MCF 10A (cell line): ENCODE results near the gene GPD1L. TPM values are rescaled to one million over a fixed set of nuclear protein-coding genes. Genes with fewer than 3 reads are reported as not detected.

Experiments used
- BruUV-seq: library from RNA; stranded (reverse); fragments of 400-500 nt; replicated peaks from 2 replicates; lab custom pipeline; 2021; lab: Mats Ljungman, UMichigan
- CTCF ChIA-PET: fragments of 300-600 bp; sonication (Branson Sonifier 250); formaldehyde crosslinking; extraction: SDS; loops from one replicate; lab custom pipeline; 2021; ENCODE audit warnings: antibody characterized with exemption, inconsistent platforms; lab: Yijun Ruan, JAX
- POLR2A ChIA-PET: fragments of 300-600, 350-650 bp; sonication (Branson Sonifier 250); formaldehyde crosslinking; extraction: SDS; loops from one replicate; lab custom pipeline; 2020; ENCODE audit warnings: antibody characterized with exemption, inconsistent platforms; lab: Yijun Ruan, JAX
- DNase-seq: peaks from one replicate; pipeline ENCODE4 v3.0.0-alpha.2; 2018; ENCODE audit not compliant: unreplicated experiment
- H3K27ac Mint-ChIP-seq: one replicate; pipeline ENCODE4 v1.8.0; 2022; ENCODE audit warnings: mild to moderate bottlenecking, low read depth, mixed read lengths; ENCODE audit not compliant: unreplicated experiment
- H3K27me3 Mint-ChIP-seq: one replicate; pipeline ENCODE4 v1.8.0; 2022; ENCODE audit warnings: mixed read lengths; ENCODE audit not compliant: insufficient read depth, unreplicated experiment
- H3K36me3 Mint-ChIP-seq: one replicate; pipeline ENCODE4 v1.8.0; 2022; ENCODE audit warnings: mild to moderate bottlenecking, moderate library complexity, mixed read lengths; ENCODE audit not compliant: insufficient read depth, unreplicated experiment
- H3K4me1 Mint-ChIP-seq: one replicate; pipeline ENCODE4 v1.8.0; 2022; ENCODE audit warnings: mixed read lengths; ENCODE audit not compliant: insufficient read depth, unreplicated experiment
- H3K4me3 Mint-ChIP-seq: one replicate; pipeline ENCODE4 v1.8.0; 2022; ENCODE audit warnings: mild to moderate bottlenecking, moderate library complexity, mixed read lengths; ENCODE audit not compliant: unreplicated experiment
- H3K9me3 Mint-ChIP-seq: one replicate; pipeline ENCODE4 v1.8.0; 2022; ENCODE audit warnings: mixed read lengths; ENCODE audit not compliant: unreplicated experiment
- intact Hi-C: fragments of 100-400 bp; cut with micrococcal nuclease; formaldehyde crosslinking; loops from 2 replicates; pipeline ENCODE4 v1.14.1; 2022
- total RNA-seq: library from RNA; stranded (reverse); gene quantifications from 2 replicates; pipeline ENCODE4 v1.2.3, GENCODE V29; 2022
- TF ChIP-seq, protein P1 (sequence below): fragments of 200-600 bp; IDR thresholded peaks from one replicate; pipeline ENCODE4 v1.8.0; 2022; ENCODE audit warnings: antibody characterized with exemption, mild to moderate bottlenecking; ENCODE audit not compliant: unreplicated experiment

Gene GPD1L
- total RNA-seq, 1 experiment from 2014 or later = 9.7 TPM

DNA sequence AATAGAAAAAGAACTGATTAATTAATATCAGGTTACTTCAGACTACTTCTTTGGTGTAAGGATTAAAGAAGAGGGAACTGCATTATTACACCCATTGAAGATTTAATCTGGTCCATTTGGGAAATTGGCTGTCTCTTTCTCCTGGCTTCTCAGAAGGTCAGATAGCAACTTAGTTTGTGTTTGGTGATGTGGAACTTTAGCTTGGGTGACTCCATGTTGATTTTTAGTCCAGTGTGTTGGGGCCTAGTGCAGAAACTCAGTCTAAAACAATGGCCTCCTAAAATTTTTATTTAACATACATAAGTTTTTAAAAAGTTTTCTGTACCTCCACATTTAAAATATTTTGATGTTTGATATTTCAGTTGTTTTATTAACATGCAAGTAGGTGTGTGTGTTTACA lies 27.6 kb upstream of the GPD1L start:
- ChIA-PET CTCF (no interaction called here), POLR2A (interaction anchor here (0.6 kb wide), 1 partner anchor 59 kb away, joined by 3 read pairs; no protein-coding TSS in a partner anchor)
- Mint-ChIP-seq H3K36me3 (no peaks in the 10 kb centered on the region), H3K27me3 (peaks cover 14% of the 10 kb centered on the region), H3K4me3 (no peak overlapping the region), H3K27ac (no peak overlapping the region), H3K9me3 (no peaks in the 10 kb centered on the region), H3K4me1 (no peaks in the 10 kb centered on the region)
- intact Hi-C loops = no loop called here
- no TSS peak for BruUV-seq
- no peak for DNase-seq
- TF ChIP-seq, protein P1, sequence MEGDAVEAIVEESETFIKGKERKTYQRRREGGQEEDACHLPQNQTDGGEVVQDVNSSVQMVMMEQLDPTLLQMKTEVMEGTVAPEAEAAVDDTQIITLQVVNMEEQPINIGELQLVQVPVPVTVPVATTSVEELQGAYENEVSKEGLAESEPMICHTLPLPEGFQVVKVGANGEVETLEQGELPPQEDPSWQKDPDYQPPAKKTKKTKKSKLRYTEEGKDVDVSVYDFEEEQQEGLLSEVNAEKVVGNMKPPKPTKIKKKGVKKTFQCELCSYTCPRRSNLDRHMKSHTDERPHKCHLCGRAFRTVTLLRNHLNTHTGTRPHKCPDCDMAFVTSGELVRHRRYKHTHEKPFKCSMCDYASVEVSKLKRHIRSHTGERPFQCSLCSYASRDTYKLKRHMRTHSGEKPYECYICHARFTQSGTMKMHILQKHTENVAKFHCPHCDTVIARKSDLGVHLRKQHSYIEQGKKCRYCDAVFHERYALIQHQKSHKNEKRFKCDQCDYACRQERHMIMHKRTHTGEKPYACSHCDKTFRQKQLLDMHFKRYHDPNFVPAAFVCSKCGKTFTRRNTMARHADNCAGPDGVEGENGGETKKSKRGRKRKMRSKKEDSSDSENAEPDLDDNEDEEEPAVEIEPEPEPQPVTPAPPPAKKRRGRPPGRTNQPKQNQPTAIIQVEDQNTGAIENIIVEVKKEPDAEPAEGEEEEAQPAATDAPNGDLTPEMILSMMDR = no peak

DNA sequence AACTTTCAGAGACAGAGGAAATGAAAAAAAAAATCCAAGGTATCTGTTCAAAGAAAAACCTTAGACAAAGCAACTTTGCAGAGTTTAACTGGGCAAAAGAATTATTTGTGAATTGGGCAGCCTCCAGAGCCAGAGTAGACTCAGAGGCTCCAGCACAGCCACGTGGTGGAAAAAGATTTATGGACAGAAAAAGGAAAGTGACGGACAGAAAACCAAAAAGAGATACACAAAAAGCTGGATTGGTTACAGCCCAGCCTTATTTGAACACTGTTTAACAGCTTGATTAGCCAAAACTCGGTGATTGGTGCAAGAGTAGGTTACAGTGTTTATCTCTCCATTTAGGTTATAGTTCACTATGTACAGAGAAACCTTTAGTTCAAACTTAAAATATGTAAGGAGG lies 23.7 kb upstream of the GPD1L start:
- TF ChIP-seq, protein P1 = no peak
- Mint-ChIP-seq H3K9me3 (no peaks in the 10 kb centered on the region), H3K4me1 (no peaks in the 10 kb centered on the region), H3K27ac (no peak overlapping the region), H3K27me3 (peaks cover 14% of the 10 kb centered on the region), H3K36me3 (no peaks in the 10 kb centered on the region), H3K4me3 (no peak overlapping the region)
- CTCF ChIA-PET = interaction anchor here (0.6 to 1.0 kb wide), 3 partner anchors 44 to 391 kb away, joined by 3 read pairs; no protein-coding TSS in a partner anchor
- DNase-seq = no peak
- intact Hi-C loops = no loop called here
- POLR2A ChIA-PET = interaction anchor here (0.6 to 0.7 kb wide), 3 partner anchors 57 to 333 kb away, joined by 3 read pairs; no protein-coding TSS in a partner anchor
- BruUV-seq = no TSS peak

DNA sequence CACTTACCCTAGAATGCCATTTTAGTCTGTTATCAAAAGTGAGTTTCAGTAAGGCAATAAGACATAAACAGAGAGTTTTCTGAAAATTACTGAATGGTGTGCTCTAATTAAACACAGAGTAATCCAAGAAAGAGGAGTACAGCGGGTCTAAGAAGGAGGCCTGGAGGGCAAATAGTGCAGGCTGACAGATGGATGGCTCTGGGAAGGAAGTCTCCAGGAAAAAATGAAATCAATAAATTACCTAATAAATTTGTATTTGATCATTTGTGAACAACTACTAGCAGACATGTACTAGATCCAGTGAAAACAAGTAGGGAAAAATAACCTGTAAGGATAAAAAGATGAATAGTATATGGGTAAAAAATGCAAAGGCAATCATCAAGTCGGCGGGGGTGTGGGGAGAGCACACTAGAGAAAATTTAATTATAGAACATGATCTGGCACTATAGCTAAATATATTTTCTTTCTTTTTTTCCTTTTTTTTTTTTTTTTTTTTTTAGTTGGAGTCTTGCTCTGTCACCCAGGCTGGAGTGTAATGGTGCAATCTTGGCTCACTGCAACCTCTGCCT lies 22.6 kb upstream of the GPD1L start:
- Mint-ChIP-seq H3K27me3 (peaks cover 14% of the 10 kb centered on the region), H3K36me3 (no peaks in the 10 kb centered on the region), H3K27ac (no peak overlapping the region), H3K4me1 (no peaks in the 10 kb centered on the region), H3K4me3 (no peak overlapping the region), H3K9me3 (no peaks in the 10 kb centered on the region)
- intact Hi-C loops = no loop called here
- TF ChIP-seq, protein P1 = no peak
- no peak for DNase-seq
- ChIA-PET POLR2A (no interaction called here), CTCF (interaction anchor here (0.7 kb wide), 1 partner anchor 32 kb away, joined by 3 read pairs; no protein-coding TSS in a partner anchor)
- no TSS peak for BruUV-seq

DNA sequence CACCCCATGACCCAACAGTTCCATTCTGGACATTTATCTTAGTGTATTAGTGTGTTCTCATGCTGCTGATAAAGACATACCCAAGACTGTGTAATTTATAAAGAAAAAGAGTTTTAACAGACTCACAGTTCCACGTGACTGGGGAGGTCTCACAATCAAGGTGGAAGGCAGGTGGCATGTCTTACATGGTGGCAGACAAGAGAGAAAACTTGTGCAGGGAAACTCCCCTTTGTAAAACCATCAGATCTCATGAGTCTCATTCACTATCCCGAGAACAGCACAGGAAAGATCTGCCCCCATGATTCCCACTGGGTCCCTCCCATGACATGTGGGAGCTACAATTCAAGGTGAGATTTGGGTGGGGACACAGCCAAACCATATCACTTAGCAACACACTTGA lies 21.6 kb upstream of the GPD1L start:
- ChIA-PET POLR2A (no interaction called here), CTCF (interaction anchor here (1.2 to 1.4 kb wide), 2 partner anchors 39 to 205 kb away, joined by 3 to 5 read pairs; no protein-coding TSS in a partner anchor)
- DNase-seq = no peak
- no peaks in the 10 kb centered on the region for H3K36me3 Mint-ChIP-seq
- peaks cover 14% of the 10 kb centered on the region for H3K27me3 Mint-ChIP-seq
- no TSS peak for BruUV-seq
- intact Hi-C loops = no loop called here
- no peak overlapping the region for H3K27ac Mint-ChIP-seq
- H3K4me3 Mint-ChIP-seq = no peak overlapping the region
- no peaks in the 10 kb centered on the region for H3K9me3 Mint-ChIP-seq
- H3K4me1 Mint-ChIP-seq = no peaks in the 10 kb centered on the region
- TF ChIP-seq, protein P1 = no peak
